Measurements from ENCODE around the gene KLHL25.

KLHL25 gene

DNA sequence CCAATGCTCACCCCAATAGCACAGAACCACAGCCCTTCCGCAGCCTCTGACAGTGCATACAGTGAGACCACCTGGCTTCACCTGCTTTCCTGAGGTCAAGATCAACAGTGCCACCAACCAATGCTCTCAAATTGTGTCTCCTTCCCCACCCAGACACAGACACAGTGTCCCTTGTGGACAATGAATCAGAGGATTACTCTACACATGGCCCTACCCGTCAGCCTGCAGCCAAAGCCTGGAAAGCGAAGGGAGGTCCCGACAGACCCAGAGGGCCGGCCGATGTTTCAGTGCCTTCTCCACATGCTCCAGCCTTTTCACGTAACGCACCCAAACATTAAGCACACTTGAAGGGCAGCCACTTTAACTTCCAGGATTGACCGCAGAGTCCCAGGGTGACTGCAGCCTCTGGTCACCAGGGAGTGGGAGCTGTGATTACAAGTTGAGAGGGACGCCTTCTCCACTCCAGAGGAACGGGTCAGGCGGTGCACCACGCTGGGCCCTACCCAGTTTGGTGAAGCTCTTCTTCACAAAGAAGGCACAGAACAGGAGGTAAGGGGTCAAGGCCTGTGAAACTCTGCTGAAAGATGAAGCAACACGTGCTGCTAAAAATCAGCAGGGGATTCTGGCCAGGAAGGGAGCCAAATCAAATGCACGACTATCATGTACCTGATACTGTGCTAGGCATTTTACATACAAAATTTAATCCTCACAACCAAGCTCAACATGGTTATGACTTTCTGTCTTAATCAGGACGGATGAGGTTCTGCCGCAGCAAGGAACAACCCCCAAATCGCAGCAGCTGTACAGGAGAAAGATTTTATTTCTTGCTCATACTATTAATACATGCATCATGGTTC lies 17.2 kb downstream of the KLHL25 start:
- no peak for DNase-seq

DNA sequence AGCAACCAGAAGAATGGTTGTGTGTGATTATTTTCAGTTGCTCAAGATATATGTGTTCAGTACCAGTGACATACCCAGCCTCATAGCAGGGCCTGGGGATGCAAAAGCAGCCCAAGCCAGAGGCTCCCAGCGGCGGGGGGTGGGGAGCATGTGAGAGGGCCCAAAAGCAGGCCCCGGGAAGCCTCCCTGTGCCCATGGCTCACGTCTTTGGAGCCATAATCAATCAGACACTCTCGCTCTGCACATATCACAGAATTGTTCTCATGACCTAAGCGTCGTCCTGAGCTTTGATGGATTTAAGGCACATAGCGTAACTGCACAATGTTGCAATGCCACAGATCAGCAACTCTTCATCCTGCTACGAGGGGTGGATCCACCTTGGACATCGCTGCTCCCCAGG lies 20.8 kb downstream of the KLHL25 start:
- DNase-seq = no peak

DNA sequence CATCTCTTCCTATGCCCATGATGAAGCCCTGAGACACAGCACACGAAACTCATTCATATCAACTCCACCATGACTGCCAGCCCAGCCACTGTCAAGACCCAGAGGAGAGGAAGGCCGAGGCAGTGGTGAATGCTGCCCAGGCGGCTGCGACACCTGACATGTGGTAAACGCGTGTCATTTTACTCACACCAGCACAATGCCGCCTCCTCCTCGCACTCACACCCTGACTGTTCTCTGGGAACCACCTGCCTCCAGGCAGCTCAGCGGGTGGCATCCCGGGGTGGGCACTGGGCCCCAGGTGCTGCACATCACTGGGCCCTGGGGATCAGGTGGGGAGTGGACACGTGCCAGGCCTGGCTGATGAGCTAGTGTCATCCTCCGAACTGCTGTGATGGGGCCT lies 21.5 kb downstream of the KLHL25 start:
- DNase-seq = no peak

DNA sequence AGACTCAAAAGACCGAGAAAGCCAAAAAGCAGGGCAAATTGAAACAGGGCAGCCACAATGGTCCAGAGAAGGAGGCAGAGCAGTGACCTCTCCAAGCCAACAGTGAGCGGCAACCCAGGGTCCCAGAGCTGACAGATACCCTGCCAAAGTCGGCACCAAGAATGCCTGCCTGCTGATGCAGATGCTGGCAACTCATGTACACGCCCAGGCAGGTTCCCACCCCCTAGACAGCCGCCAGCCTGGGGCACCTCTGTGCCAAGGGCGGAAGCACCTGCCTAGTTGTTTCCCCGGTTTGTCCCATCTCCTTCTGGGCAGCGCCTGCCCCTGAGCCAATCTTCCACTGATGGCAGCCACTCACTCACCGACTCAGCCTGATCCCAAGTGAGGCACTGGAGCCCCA lies 22.1 kb downstream of the KLHL25 start:
- DNase-seq = no peak

DNA sequence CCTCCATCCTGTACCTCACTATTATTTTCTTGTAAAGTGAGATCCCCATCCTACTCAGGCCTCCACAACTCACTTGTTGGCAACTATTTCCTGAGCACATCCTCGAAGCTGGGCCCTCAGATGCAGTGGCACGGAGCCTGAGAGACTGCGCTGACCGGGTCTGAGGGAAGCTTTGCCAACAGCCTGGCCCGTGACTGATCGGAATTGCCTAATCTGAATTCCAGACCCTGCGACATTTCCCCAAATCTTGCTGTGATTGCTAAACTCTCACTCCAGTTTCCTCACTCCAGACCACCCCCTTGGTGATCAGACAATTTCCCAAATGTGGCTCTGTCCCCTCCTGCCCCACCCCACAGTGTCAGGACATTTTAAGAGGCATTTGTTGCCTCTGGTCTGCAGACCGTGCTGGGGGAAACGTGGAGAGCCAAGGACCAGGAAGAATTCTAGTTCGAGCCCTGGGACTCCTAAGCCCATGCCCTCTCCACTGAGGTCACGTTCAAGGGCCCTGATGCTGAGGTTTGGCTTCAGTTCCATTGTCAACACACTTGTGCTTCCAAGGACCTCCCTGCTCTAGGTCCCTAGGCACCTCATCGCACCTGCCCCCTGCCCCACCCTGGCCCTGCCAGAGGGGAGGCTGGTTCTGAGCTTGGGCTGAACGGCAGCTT lies 22.8 kb downstream of the KLHL25 start:
- no peak for DNase-seq

DNA sequence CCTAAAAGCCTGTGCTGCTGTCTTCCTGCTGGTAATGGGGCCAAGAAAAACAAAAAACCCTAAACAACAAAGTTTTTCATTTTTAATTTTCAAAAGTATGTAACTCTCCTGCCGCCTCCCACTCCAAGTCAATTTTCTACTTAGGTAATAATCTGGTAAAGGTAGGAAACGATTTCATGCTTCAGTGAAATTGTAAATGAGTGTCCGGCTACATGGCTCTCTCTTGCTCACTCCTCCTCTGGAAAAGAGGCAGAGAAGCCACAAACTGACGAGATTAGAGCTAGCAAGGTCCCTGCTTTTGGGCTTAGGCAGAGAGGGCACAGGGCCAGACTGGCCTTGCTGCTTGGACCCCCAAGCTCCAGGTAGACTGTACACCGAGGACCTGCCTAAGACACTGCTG lies 23.5 kb downstream of the KLHL25 start:
- DNase-seq = no peak

DNA sequence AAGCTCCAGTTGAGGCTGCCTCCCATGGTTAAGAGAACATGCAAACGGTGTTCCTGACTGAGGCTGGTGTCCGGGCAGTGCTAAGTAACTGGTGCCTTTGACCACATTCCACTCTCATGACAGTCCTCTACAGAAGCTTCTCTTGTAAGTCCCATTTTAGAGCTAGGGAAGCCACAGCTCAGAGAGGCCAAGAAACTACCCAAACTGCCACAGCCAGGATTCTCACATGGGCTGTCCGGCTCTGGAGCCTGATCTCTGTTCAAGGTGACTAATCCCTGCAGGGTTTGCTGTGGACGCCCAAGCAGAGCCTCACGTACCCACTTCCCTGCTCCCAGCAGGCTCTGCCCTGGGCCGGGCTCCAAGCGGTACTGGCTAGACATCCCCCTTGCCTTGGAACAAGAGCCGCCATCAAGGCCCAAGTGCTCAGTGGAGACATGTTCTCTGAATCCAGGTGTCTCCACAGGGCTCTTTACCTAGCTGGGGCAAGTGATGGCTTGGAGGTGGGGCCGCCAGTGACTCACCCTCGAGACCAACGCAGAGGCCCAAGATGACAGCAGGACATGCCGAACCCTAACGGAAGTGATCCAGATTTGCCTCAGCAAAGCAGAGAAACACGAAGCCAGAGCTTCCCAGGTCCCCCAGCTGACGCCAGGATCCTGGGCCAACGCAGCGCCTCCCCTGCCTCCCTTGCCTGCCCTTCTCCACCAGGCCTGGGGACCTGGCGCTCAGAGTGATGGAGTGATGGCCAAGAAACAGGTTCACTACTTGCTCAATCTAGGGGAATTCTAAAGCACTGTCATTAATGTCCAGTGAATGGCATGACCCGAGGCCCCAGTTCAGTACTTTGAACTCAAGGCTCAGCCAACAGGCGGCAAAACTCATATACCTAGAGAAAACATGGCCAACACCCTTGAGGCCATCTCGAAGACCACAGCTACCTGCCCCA lies 24.4 kb downstream of the KLHL25 start:
- no peak for DNase-seq

DNA sequence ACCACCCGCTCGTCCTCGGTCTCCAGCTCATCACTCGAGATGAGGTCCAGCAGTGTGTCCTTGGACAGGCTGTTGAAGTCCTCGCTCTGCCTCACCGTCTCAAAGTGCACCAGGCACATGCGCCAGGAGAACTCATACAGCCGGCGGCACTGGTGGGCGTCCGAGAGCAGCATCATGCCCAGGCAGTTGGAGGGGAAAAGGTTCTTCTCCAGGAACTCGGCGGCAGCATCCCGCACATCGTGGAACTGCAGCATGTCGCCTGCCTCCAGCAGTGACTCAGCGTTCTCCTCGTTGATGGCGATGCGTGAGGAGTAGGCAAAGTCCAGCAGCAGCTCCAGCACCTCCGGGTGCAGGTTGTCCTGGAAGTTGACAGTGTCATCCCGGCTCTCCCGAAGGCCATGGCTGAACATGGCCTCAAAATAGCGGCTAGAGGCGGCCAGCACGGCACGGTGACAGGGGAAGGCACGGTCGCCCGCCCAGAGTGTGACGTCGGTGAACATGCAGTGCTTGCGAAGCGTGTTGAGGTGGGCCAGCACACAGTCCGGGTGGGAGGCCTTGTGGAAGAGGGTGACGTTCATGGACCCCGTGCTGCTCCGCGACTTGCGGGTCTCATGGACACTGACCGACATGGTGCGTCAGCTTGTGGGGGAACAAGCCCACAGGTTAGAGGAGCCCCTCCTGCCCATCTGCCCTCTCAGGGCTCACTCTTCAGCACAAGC lies 25.4 kb downstream of the KLHL25 start:
- DNase-seq = no peak

DNA sequence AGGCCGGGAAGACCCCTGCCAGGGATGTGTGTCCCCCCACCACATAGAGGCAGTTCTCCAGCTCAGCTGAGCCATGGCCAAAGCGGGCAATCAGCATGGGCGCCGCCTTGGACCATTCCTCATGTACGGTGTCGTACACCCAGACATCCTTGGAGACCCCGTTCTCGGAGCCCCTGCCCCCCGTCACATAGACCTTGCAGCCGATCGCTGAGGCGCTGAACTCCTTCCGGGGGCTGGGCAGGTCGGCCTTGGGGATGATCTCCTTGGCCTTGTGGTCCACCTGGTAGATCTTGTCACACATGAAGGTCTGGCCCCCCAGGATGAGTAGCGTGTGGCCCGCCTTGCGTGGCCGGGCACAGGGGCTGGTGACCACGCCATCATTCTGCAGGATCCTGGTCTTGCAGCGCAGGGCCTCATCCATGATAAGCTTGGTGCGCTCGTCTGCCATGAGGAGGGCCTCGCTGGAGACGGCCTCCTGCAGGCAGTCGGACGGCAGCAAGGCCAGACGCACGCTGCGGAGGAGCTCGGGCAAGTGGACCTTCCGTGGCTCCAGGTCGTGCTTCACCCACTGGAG lies 26.0 kb downstream of the KLHL25 start:
- DNase-seq = no peak

DNA sequence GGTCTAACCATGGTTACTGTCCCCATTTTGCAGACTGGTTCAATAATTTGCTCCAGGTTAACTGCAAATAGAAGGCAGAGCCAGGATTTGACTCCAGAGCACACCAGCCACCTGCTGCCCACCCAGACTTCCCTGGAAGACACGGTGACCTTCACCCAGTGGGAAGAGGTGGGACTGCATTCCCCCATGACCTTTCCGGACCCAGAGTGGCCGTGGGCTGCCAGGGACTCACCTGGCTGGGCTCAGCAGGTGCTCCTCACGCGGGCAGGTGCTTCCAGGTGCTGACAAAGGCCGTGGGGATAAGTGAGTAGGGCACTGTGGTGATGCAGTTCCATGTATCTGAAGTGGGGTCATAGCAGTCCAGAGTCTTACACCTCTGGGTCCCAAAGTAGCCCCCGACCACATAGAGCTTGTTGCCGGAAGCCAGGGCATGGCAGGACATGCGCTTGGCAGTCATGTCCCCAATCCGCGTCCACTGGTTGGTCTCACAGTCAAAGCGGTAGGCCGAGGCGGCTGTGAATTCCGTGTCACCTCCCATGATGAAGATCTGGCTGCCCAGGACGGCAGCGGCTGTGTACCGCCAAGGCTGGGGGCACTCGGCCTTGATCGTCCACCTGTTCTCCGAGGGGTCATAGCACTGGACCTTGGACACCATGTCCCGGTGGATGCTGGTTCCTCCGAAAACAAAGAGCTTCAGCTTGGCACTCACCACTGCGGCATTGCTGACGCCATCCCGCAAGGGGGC lies 26.8 kb downstream of the KLHL25 start:
- no peak for DNase-seq

DNA sequence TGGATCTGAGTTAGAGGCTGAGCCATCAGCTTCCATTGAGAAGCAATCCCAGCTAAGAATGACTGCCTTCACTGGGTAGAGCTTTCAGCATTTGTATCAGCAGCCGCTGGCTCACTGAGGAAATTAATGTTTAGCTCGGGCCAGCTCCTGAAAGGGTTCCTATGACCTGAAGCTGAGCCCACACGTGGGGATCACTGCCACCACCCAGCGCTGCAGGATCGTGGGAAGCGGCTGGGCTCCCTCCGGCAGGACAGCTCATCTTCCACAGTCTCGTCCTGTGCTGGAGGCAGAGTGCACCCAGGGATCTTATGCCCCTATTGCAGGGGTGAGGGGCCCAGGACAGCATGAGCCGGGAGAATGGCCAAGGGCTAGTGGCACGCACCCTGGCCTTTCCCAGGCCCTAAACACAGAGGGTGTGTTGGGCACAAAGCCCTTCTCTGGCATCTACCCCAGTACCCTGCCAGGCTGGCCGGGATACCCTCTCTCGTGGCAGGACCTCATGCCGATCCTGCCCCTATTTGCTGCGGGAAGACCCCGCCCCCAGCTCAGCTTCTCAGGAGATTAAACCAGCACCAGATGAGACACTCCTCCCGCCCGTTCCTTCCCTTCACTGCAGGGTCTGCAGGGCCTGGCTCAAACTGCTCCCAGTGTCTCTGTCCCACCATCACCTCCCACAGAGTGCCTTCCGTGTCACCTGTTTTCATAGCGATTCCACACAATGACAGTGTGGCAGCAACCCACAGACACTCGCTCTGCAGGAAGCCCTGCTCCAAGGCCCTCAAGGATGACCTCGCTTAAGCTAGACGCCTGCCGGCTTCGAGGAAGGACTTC lies 28.5 kb downstream of the KLHL25 start:
- no peak for DNase-seq

DNA sequence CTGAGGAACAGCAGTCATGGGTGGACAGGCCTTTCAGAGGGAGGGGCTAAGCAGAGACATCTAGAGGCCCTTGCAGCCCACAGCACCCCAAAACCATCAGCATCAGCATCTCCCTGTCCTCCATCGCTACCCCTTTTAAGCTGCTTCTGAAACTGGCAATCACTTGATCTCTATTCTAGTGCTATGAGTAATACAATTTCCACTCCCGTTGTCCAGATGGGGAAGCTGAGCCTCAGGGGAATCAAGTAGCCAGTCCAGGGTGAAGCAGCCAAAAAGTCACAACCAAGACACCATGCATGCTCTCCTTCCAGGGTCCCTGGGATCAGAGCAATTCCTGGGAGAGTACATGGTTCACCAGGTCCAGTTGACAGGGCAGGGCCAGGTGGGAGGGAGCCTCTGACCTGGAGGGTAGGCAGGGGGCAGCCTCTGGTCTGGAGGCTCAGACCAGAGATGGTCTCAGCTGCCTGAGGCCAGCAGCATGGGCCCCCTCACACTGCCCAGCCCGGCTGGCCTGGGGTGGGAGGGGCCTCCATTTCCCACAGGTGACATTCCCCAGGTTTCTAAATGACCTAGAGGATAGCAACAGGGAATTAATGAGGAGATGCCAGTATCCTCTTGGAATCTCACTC lies 30.0 kb downstream of the KLHL25 start:
- DNase-seq = no peak

DNA sequence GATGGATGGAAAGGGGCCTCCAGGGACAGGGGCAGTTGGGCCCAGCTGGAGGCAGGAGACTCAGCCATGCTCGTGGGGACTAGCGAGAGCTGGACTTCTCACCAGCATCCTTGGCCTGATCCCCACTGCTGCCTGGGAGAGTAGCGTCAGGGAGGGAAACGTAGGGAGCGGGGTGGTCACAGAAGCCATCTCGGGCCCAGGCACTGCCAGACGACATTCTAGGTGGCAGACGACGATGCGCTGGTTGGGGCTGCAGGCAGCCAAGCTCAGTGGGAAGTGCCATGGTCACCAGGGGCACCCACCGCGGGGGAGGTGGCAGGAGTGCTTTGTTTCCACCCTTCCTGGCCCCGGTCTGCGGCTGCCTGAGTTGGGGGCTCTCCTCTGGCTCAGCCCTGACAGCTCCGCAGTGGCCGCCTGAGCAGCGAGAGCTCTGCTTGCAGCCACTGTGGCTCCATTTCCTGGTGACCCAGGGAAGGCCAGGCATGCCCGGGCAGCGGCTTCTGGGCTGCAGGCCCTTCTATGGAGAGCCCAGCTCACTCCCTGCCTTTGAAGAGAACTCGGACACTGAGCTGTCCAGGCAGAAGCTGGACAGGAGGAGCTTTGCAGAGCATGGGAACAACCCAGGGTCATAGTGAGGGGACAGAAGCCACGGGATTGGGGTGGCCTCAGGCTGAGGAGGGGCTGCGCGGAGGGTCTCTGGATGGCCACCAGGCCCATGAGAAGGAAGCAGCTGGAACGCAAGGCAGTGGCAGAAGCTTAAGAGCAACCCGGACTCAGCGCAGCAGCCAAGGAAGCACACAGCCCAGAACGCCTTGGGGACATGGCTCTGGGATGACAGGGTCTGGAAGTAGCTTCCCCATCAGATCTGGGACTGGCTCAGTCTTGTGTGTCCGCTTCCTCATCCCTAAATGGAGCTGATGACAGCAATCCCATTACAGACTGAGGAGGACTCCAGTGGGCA lies 30.8 kb downstream of the KLHL25 start:
- DNase-seq = no peak

DNA sequence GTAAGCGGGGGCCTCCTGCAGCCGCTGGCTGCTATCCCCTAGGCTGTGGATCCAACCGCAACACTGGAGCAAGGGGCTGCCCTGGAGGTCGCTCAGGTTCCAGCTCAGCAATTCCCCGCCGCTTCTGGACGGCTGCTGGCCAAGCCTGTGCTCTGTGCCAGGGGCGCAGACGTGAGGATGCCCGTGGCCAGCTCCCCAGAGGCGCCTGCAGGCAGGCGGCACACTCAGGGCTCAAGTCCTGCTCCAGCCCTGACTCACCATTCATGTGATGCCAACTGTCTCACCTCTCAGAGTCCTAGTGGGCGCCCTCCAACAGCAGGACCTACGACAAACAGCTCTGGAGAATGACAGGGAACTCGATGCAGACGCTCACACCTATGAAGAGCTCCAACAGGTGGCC lies 31.6 kb downstream of the KLHL25 start:
- no peak for DNase-seq

DNA sequence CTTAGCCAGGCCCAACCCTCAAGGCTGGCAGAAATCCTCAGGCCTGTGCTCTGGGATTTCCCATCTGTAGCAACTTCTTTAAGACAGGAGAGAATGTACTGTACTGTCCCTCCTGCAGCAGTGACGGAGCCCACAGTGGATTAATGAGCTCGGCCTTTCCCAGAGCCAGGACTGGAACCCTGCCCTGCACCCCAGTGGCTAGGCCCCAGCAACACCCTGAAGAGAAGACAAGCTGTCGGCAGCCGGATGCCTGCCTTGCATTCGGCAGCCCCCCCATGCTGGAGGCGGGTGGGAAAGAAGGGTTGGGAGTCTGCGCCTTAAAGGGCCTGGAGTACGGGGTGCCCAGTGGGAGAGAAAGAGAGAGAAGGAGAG lies 32.0 kb downstream of the KLHL25 start:
- DNase-seq = no peak

DNA sequence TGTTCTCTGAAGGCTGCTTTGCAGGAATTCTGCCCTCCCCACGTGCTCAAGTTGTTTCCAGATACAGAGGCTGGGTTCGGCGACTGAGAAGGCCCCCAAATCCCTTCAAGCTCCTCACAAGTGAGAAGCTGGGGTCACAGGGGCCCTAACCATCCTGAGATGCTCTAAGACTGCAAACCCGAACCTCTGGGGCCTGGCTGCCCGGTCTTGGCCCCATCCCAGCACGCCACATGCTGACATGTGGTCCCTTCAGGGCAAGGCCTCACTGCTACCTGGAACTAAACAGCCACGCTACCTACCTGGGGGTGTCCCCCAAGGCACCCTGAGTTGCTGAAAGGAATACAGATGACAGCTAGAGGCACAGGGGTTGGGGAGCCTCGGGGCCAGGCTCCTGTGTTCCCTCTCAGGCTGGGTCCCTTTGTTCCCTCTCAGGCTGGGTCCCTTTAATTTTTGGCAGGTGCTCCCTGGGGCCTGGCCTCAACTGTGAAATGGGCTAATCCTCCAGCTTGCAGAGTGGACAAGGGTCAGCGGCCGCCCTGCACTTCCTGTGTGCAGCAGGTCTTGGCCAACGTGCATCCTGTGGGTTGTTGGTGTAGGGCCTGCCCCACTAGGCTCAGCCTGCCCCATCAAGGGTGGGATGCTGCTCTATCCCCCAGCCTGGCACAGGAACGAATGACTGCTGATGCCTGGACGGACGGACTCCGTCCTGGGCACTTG lies 32.5 kb downstream of the KLHL25 start:
- DNase-seq = no peak

DNA sequence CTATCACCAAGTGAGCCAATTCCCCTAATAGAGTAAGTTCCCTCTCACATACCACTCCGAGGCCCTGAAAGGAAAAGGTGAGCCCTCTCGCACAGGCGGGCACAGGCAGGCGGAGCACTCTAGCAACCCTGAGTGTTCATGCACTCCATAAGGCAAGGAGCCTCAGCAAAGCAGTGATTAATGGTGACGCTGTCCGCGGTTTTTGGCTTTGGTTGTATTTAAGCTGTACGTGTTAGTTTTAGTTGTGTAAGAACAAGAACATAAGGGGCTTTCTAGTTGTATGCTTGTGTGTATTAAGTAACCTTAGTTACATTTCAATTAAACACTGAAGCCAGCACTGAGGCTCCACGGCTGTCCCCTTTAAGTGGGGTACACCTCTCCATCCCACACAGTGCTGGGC lies 33.1 kb downstream of the KLHL25 start:
- peak; percentile 45 for DNase-seq

Data from fibroblast of skin of right biceps (primary cell).